BJ (cell line): ENCODE data around the gene CBR3. TPM values are rescaled to one million over a fixed set of nuclear protein-coding genes. Genes with fewer than 3 reads are reported as not detected.

Experiments
- CTCF ChIA-PET: fragments of 350-600 bp; formaldehyde crosslinking; extraction: SDS; loops from one replicate; lab custom pipeline; 2021; ENCODE audit warnings: antibody characterized with exemption, inconsistent platforms; lab: Yijun Ruan, JAX
- POLR2A ChIA-PET: fragments of 300-600 bp; sonication (Branson Sonifier 250); formaldehyde crosslinking; extraction: SDS; loops from one replicate; lab custom pipeline; 2021; ENCODE audit warnings: antibody characterized with exemption; lab: Charles Lee
- DNase-seq: peaks from one replicate; pipeline ENCODE4 v3.0.0-alpha.2; 2011; ENCODE audit warnings: low read depth
- H3K27me3 ChIP-seq: 2 replicates; pipeline ENCODE4 v1.6.0; 2011; ENCODE audit warnings: low read length; ENCODE audit not compliant: control insufficient read depth, insufficient read depth
- H3K36me3 ChIP-seq: 2 replicates; pipeline ENCODE4 v1.5.1; 2011; ENCODE audit warnings: low read length; ENCODE audit not compliant: control insufficient read depth, insufficient read depth
- H3K4me3 ChIP-seq: 2 replicates; pipeline ENCODE4 v1.5.1; 2011; ENCODE audit warnings: low read depth, mild to moderate bottlenecking, control low read depth, low read length
- CTCF ChIP-seq: IDR thresholded peaks from 2 replicates; pipeline ENCODE4 v1.5.1; 2011; ENCODE audit warnings: low read depth, mild to moderate bottlenecking, control low read depth, inconsistent platforms, low read length, moderate library complexity; ENCODE audit not compliant: insufficient read depth
- polyA plus RNA-seq: library from polyadenylated mRNA; depleted of rRNA; stranded (reverse); fragments of >200 nt; gene quantifications from 2 replicates; pipeline ENCODE4 v1.2.3, GENCODE V29; 2011

Gene CBR3
- polyA plus RNA-seq, 1 experiment = 13.5 TPM

GRCh38 chr21:36109868-36110267 is 25.0 kb upstream of the CBR3 start:
- no peak for DNase-seq
- ChIA-PET POLR2A (interaction anchor here (0.5 kb wide), 1 partner anchor 27 kb away, joined by 13 read pairs; no protein-coding TSS in a partner anchor), CTCF (interaction anchor here (1.1 kb wide), 1 partner anchor 81 kb away, joined by 3 read pairs; no protein-coding TSS in a partner anchor)
- H3K36me3 ChIP-seq = no peaks in the 10 kb centered on the region
- H3K4me3 ChIP-seq = no peak overlapping the region
- no peak for TF ChIP-seq CTCF
- 0 out of 2 replicates have a peak, but pooled peaks cover 1% of the 10 kb centered on the region for H3K27me3 ChIP-seq

GRCh38 chr21:36111238-36111637 is 23.6 kb upstream of the CBR3 start:
- POLR2A ChIA-PET = no interaction called here

DNA sequence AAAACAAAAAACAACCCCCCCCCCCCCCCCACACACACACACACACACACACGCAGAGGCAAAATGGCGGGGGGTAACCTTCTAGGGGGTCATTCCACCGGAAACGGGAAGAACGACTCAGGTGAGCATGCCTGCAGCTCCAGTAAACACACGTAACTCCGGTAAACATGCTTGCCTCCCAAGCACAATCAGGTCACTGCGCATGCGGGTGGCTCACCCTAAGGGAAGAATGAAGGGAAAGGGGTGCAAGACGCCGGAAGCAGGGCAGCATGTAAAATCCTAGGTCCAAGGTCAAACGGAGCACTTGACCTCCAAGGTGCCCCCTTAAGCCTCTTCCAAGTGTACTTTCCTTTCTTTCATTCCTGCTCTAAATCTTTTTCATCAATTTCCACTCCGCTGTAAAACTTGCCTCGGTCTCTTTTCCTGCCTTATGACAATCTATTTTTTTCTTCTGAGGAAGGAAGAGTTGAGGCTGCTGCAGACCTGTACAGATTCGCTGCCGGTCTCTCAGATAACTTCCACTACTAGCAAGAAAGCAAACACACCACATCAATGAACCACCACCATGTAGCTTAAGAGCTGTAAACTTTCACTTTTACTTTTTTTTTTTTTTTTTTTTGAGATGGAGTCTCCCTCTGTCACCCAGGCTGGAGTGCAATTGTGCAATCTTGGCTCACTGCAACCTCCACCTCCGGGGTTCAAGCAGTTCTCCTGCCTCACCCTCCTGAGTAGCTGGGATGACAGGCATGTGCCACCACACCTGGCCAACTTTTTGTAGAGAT is 21.0 kb upstream of the CBR3 start:
- Histone ChIP-seq H3K36me3 (no peaks in the 10 kb centered on the region), H3K4me3 (no peak overlapping the region), H3K27me3 (0 out of 2 replicates have a peak, but pooled peaks cover 1% of the 10 kb centered on the region)
- TF ChIP-seq CTCF = no peak
- no peak for DNase-seq
- ChIA-PET POLR2A (interaction anchor here (0.5 kb wide), 1 partner anchor 26 kb away, joined by 3 read pairs; no protein-coding TSS in a partner anchor), CTCF (interaction anchor here (0.6 to 3.3 kb wide), 17 partner anchors 9 to 1306 kb away, joined by 3 to 32 read pairs (median 4); partner anchors contain the start of genes CBR1 and SETD4)

More at GRCh38 chr21:36111238-36111637, 23.6 kb upstream of the CBR3 start:
- DNase-seq = no peak
- Histone ChIP-seq H3K4me3 (no peak overlapping the region), H3K36me3 (no peaks in the 10 kb centered on the region), H3K27me3 (0 out of 2 replicates have a peak, but pooled peaks cover 1% of the 10 kb centered on the region)
- CTCF ChIA-PET = no interaction called here
- no peak for TF ChIP-seq CTCF

DNA sequence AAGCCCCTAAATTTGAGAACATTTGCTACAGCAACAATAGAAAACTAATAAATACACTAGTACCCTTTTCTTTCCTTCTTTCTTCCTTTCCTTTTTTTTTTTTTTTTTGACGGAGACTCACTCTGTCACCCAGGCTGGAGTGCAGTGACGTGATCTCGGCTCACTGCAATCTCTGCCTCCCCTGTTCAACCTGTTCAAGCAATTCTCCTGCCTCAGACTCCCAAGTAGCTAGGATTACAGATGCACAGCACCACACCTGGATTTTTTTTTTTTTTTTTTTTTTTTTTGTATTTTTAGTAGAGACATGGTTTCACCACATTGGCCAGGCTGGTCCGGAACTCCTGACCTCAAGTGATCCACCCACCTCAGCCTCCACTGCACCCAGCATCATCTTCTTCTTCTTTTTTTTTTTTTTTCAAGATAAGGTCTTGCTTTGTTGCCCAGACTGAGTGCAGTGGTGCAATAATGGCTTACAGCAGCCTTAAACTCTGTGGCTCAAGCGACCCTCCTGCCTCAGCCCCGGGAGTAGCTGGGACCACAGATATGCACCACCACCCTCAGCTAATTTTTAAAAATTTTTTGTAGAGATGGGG is 19.6 kb upstream of the CBR3 start:
- 0 out of 2 replicates have a peak, but pooled peaks cover 1% of the 10 kb centered on the region for H3K27me3 ChIP-seq
- POLR2A ChIA-PET = interaction anchor here (0.5 kb wide), 1 partner anchor 24 kb away, joined by 30 read pairs; no protein-coding TSS in a partner anchor
- H3K36me3 ChIP-seq = no peaks in the 10 kb centered on the region
- no peak for DNase-seq
- no peak overlapping the region for H3K4me3 ChIP-seq
- CTCF ChIA-PET = interaction anchor here (1.4 to 3.3 kb wide), 3 partner anchors 10 to 28 kb away, joined by 3 to 32 read pairs (median 4); no protein-coding TSS in a partner anchor
- TF ChIP-seq CTCF = no peak

DNA sequence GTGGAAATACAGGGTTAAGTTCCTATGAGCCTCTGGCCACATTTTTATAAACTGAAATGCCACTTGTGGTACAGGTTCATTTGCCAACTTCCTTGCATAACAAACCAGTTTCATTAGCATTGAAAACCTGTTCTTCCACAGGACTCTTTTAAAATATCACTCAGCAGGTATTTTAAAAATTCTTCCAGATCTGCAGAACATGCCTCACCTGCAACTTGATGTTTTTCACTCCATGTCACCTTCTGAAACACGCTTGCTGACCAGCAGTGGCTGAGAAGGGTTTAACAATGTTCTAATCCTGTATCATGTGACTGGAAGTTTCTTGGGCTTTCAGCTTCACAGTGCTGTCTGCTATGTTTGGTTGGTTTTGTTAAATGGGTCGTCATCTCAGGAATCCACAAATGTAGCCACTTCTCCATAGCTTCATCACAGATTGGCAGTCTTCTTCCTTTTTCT is 17.6 kb upstream of the CBR3 start:
- POLR2A ChIA-PET = no interaction called here
- no peaks in the 10 kb centered on the region for H3K36me3 ChIP-seq
- no peaks in the 10 kb centered on the region for H3K27me3 ChIP-seq
- no peak for TF ChIP-seq CTCF
- CTCF ChIA-PET = interaction anchor here (0.7 to 2.2 kb wide), 3 partner anchors 9 to 46 kb away, joined by 3 to 7 read pairs (median 4); no protein-coding TSS in a partner anchor
- no peak overlapping the region for H3K4me3 ChIP-seq
- DNase-seq = no peak
